OCI-LY1 (cell line): ENCODE results near the gene POLR2F.

Experiments
- H2AFZ ChIP-seq: fragments of 200-600 bp; sonication (generic), shearing (Covaris generic); 2 replicates; pipeline ENCODE4 v1.6.0; 2014; ENCODE audit warnings: antibody characterized with exemption, mild to moderate bottlenecking, low read length
- H3F3A ChIP-seq: fragments of 200-600 bp; sonication (generic), shearing (Covaris generic); 2 replicates; pipeline ENCODE4 v1.6.0; 2014; ENCODE audit warnings: mild to moderate bottlenecking, antibody characterized with exemption, low read length, moderate library complexity; ENCODE audit not compliant: insufficient read depth
- H3K27ac ChIP-seq: fragments of 200-600 bp; sonication (generic); 2 replicates; pipeline ENCODE4 v1.5.1; 2014; ENCODE audit warnings: low read length, mixed run types, mild to moderate bottlenecking, low read depth; ENCODE audit not compliant: poor library complexity, severe bottlenecking
- H3K27me3 ChIP-seq: fragments of 200-600 bp; sonication (generic); 2 replicates; pipeline ENCODE4 v1.6.0; 2014; ENCODE audit warnings: antibody characterized with exemption, mild to moderate bottlenecking, low read length, moderate library complexity; ENCODE audit not compliant: insufficient read depth
- H3K36me3 ChIP-seq: fragments of 200-600 bp; sonication (generic); 2 replicates; pipeline ENCODE4 v1.6.1; 2014; ENCODE audit warnings: mild to moderate bottlenecking, antibody characterized with exemption, low read length, moderate library complexity, mixed read lengths; ENCODE audit not compliant: insufficient read depth
- H3K4me1 ChIP-seq: fragments of 200-600 bp; sonication (generic); 2 replicates; pipeline ENCODE4 v1.5.1; 2014; ENCODE audit warnings: mild to moderate bottlenecking, low read length, moderate library complexity; ENCODE audit not compliant: insufficient read depth, severe bottlenecking
- H3K4me2 ChIP-seq: fragments of 200-600 bp; sonication (generic), shearing (Covaris generic); 2 replicates; pipeline ENCODE4 v1.6.1; 2014; ENCODE audit warnings: low read length
- H3K4me3 ChIP-seq: fragments of 200-600 bp; sonication (generic); 2 replicates; pipeline ENCODE4 v1.5.1; 2014; ENCODE audit warnings: low read length, low read depth, mild to moderate bottlenecking, mixed read lengths; ENCODE audit not compliant: poor library complexity, severe bottlenecking
- H3K79me2 ChIP-seq: fragments of 200-600 bp; shearing (Covaris generic); 2 replicates; pipeline ENCODE4 v1.6.1; 2016; ENCODE audit warnings: mixed run types, low read length, mixed read lengths; ENCODE audit not compliant: insufficient read depth
- H3K9ac ChIP-seq: fragments of 200-600 bp; sonication (generic), shearing (Covaris generic); 2 replicates; pipeline ENCODE4 v1.6.1; 2014; ENCODE audit warnings: mild to moderate bottlenecking, low read length, mixed read lengths
- H3K9me2 ChIP-seq: fragments of 200-600 bp; sonication (generic), shearing (Covaris generic); 2 replicates; pipeline ENCODE4 v1.6.1; 2014; ENCODE audit warnings: low read depth, mild to moderate bottlenecking, low read length, mixed read lengths
- H3K9me3 ChIP-seq: fragments of 200-600 bp; shearing (Covaris generic); 2 replicates; pipeline ENCODE4 v1.6.1; 2014; ENCODE audit warnings: low read length, mixed read lengths
- H4K20me1 ChIP-seq: fragments of 200-600 bp; sonication (generic), shearing (Covaris generic); 2 replicates; pipeline ENCODE4 v1.6.0; 2016; ENCODE audit warnings: mild to moderate bottlenecking, low read length; ENCODE audit not compliant: insufficient read depth
- CTCF ChIP-seq: fragments of 200-600 bp; sonication (generic), shearing (Covaris generic); IDR thresholded peaks from 2 replicates; pipeline ENCODE4 v1.5.1; 2017; ENCODE audit warnings: mild to moderate bottlenecking, antibody characterized with exemption, low read length, moderate library complexity, mixed read lengths
- EZH2 ChIP-seq: fragments of 200-600 bp; sonication (generic), shearing (Covaris generic); IDR thresholded peaks from 2 replicates; pipeline ENCODE4 v1.8.0; 2017; ENCODE audit warnings: borderline replicate concordance, mixed run types, mild to moderate bottlenecking, antibody characterized with exemption, low read length, moderate library complexity, mixed read lengths

The POLR2F gene

DNA sequence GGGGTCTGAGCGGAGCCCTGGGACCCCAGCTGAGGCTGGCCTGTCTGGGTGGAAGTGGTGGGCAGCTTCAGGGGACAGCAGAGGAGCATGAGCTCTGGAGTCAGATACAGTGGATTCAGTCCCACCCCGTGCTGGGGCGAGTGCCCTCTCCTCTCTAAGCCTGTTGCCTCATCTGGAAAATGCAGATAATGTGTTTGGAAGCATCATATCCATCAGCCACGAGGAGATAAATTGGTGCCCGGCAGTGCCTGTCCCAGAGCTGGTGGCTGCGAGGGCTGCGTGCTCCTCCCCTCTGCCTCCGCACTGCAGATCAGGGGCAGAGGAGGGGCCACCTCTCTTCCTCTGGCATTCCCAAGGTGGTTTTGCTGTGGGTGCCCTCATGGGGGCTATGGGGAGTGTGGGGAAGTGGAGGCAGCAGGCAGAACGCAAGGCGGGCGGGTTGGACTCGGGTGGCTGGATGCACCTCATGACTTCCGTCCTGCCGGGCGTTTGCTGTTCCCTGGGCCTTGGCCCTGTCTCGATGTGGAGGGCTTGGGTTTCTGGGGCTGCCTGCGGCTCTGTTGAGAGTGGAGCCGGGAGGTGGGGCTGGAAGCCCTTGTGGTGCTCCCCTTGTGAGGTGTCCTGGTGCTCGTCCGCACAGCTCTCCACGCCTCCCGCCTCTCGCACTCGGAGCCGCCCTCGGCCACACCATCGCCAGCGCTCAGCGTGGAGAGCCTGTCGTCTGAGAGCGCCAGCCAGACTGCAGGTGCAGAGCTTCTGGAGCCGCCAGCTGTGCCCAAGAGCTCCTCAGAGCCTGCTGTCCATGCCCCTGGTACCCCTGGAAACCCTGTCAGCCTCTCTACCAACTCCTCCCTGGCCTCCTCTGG, 26.5 kb upstream of the POLR2F start:
- Histone ChIP-seq H4K20me1 (no peaks in the 10 kb centered on the region), H2AFZ (no peak overlapping the region), H3K9ac (no peak overlapping the region), H3K79me2 (no peaks in the 10 kb centered on the region), H3F3A (no peaks in the 10 kb centered on the region), H3K9me3 (no peaks in the 10 kb centered on the region), H3K9me2 (no peaks in the 10 kb centered on the region), H3K36me3 (peaks cover 28% of the 10 kb centered on the region; the same call in 1 of the 2 replicates), H3K27me3 (no peaks in the 10 kb centered on the region), H3K27ac (no peak overlapping the region), H3K4me3 (no peak overlapping the region), H3K4me1 (no peaks in the 10 kb centered on the region), H3K4me2 (no peak overlapping the region)
- TF ChIP-seq CTCF (no peak), EZH2 (no peak)

DNA sequence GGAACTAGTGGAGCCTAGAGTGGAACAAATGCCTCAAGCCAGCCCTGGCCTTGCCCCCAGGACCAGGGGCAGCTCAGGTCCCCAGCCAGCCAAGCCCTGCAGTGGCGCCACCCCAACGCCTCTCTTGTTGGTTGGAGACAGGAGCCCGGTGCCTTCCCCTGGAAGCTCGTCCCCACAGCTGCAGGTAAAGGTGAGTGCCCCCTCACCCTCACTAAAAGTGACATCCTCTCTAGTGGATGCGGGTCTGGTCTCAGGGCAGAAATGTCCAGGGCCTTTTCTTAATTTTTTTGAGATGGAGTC, 25.9 kb upstream of the POLR2F start:
- Histone ChIP-seq H3K36me3 (peaks cover 34% of the 10 kb centered on the region; the same call in 1 of the 2 replicates), H3K4me2 (no peak overlapping the region)

GRCh38 chr22:37929390-37929789, 24.1 kb upstream of the POLR2F start:
- Histone ChIP-seq H2AFZ (no peak overlapping the region), H3K36me3 (peaks cover 38% of the 10 kb centered on the region; the same call in 1 of the 2 replicates), H3K4me3 (no peak overlapping the region), H3K9me3 (no peaks in the 10 kb centered on the region), H3F3A (no peaks in the 10 kb centered on the region), H3K9me2 (no peaks in the 10 kb centered on the region), H3K9ac (no peak overlapping the region), H3K4me2 (no peak overlapping the region), H3K79me2 (no peaks in the 10 kb centered on the region), H3K4me1 (no peaks in the 10 kb centered on the region), H4K20me1 (no peaks in the 10 kb centered on the region), H3K27me3 (no peaks in the 10 kb centered on the region), H3K27ac (no peak overlapping the region)
- TF ChIP-seq CTCF, result no peak

More for the DNA sequence above, 25.9 kb upstream of the POLR2F start:
- Histone ChIP-seq H3K9ac (no peak overlapping the region), H2AFZ (no peak overlapping the region), H3K9me2 (no peaks in the 10 kb centered on the region), H3K4me3 (no peak overlapping the region), H3F3A (no peaks in the 10 kb centered on the region), H3K27me3 (no peaks in the 10 kb centered on the region), H3K27ac (no peak overlapping the region), H4K20me1 (no peaks in the 10 kb centered on the region), H3K79me2 (no peaks in the 10 kb centered on the region), H3K4me1 (no peaks in the 10 kb centered on the region), H3K9me3 (no peaks in the 10 kb centered on the region)
- no peak for TF ChIP-seq EZH2
- TF ChIP-seq CTCF, result no peak
